HG02970 (cell line): ENCODE results near the gene TNFAIP1.
"Not testable (repeated sequence)": the region's sequence is repeated elsewhere in the genome, so short reads cannot be mapped to it uniquely, and the experiment has no call there.

Experiments used
- ATAC-seq: cut with Tn5 transposase; IDR thresholded peaks from one replicate; pipeline ENCODE4 v1.9.1; 2021; ENCODE audit warnings: mild to moderate bottlenecking, moderate library complexity, moderate number of reproducible peaks; ENCODE audit not compliant: unreplicated experiment, low FRiP score

The TNFAIP1 gene

DNA sequence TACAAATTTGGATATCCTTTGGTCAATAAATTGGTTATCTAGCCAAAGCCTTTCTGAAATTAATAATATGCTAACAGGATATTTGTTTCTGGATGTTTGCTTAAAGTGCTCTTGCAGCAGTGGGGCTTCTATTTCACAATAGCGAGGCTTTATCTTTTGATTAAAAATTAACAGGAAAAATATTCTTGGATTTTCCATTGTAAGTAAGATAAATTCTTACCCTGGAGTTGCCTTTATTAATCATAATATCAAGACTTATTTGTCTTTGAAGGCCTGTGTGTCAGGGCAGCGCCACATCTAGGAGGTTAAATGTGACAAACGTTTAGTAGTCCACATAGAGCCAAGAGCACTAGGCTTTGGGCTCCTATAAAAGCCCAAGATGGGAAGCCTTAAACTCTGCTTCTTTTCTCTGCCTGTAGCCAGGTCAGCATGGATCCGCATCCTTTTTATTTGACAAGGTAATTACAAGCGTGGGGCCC lies 11.3 kb upstream of the TNFAIP1 start:
- no peak for ATAC-seq

- no peak for ATAC-seq
Measured at GRCh38 chr17:28324781-28325180, 10.8 kb upstream of the TNFAIP1 start.

DNA sequence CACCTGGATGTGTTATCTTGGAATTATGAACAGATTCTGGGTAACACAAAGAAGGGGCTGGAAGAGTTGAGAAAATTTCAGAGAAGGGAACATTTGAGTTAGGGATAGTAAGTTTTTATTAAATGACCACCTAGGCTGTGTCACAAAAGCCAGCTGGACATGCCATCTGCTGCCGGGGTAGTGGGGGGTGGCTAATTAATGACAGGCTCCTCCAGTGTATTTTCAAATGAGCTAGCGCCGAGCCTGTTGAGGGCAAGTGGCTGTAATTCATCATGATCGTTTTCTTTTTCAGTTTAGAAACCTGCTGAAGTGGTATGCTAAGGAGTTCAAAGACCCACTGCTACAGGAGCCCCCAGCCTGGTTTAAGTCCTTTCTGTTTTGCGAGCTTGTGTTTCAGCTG lies 10.3 kb upstream of the TNFAIP1 start:
- no peak for ATAC-seq

DNA sequence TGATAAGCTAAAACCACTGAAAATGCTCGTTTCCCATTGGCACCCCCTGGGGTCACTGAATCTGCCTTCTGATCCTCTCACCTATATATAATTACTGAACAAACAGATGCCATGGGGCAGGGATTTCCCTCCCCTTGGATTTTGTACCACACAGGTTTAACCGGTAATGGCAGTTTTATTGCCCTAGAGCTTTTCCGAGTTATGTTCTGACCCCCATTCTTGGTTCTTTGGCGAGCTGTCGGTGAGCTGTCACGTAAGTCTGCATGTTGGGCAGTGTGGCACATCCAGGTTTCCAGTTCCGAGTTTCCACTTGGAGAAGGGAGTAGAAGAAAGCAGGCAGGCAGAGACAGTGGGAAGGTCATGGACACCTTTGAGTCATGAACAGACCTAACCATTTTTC lies 9.4 kb upstream of the TNFAIP1 start:
- ATAC-seq = no peak

DNA sequence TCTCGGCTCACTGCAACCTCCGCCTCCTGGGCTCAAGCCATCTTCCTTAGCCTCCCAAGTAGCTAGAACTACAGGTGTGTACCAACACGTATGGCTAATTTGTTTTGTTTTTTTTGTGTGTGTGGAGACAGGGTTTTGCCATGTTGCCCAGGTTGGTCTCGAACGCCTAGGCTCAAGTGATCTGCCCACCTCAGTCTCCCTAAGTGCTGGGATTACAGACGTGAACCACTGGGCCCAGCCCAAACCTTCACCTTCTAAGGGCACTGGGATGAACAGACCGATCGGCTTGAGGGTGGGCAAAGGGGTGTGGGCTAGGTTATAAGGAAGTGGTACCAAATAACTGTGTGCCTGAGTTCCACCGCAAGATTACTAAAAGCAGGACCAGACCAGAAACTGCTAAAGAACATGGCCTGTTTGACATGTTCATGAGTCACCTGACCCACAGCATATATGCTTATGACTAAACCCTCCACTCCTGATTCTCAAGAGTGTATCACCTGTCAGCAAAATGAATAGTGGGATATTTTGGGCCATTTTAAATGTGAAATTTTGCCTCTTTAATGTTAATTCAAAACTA lies 8.4 kb upstream of the TNFAIP1 start:
- no peak for ATAC-seq

- ATAC-seq = no peak
Measured at GRCh38 chr17:28327709-28328108, 7.9 kb upstream of the TNFAIP1 start.

GRCh38 chr17:28328325-28328724 lies 7.2 kb upstream of the TNFAIP1 start:
- ATAC-seq = no peak

GRCh38 chr17:28330671-28331070 lies 4.9 kb upstream of the TNFAIP1 start:
- ATAC-seq = no peak

DNA sequence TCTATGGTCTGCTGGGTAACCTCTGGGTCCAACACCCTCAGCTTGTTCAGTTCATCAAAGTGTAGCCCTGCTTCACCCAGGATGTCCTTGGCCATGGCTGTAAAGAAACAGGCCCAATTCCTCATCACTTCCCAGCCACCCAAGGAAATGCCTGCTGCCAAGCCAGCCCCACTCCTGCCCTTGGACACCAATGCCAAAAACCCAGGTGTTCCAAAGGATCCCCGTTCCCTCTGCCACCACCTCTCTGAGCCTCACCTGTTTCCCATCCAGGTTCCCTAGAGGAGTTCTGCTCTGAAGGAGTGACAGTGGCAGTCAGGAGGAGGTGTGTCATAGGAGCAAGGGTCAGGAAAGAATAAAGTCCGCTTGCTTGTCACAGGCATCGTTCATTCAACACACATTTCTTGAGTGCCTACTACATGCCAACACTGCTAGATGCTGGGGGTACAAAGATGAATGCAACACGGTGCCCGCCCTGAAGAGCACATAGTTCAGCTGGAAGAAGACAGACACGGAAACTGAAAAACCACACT lies 3.6 kb upstream of the TNFAIP1 start:
- ATAC-seq = no peak

DNA sequence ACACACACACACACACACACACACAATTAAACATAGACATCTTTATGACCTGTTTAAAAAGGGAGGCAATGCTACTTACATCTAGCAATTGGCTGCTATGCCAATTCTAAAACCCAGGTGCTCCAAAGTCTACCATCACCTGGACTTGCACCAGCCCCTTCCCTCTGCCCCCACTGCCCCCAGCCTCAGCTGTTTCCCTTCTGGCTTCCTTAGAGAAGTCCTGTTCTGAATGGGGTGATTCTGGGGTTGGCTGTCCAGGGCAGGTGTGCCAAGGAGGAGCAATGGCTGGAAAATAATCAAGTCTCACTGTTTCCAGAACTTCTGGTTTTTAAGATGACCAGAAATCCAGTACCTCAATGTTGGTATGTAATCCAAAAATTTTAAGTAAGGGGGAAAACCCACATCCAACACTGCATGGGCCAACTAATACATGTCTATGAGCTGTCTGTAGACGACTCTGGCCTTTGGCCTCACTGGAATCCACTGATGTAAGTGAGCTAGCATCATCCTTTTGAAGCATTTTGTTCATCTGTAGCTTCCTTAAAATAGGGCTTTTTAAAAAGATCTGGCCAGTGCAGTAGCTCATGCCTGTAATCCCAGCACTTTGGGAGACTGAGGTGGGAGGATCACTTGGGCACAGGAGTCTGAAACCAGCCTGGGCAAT lies 2.3 kb upstream of the TNFAIP1 start:
- ATAC-seq = no peak

DNA sequence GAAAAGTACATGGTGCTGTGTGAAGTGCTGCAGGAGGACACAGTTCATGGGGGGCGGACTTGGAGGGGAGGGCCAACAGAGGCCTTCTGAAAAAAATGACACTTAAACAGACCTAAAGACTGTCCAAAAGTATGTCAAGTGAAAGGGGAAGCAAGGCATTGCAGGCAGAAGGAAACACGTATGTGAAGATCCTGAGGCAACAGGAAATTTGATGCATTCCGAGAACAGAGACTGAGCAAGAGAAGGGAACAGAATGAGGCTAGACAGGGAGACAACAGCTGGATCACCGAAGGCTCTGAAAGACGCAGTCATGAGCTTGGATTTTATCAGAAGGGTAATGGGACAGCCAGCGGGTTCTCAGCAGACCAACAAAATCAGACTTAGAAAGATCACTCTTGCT lies 1.4 kb upstream of the TNFAIP1 start:
- ATAC-seq = no peak

DNA sequence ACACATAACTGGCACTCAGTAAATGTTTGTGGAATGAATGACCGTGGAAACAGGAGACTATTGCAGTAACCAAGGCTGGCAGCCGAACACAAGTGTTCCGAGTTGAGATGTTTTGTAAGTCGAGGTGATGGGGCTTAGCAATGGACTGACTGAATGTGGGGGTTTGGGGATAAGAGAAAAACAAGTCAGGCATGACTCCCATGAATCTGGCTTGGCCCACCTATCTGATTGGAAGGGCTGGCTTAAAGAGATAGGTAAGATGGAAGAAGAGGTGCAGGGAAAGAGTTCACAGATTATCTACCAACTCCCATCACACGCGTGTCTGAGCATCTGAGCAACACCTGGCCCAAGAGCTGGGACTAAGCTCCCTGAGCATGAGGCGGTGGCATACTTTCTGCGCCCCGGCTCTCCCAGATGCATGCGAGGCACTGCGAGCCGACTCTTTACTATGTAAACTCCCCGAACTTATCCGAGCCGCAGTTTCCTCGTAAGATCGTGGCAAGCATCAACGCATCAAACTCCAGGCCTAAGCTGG lies 828 bp upstream of the TNFAIP1 start:
- no peak for ATAC-seq

- no peak for ATAC-seq
Measured at GRCh38 chr17:28335959-28336871, 654 bp downstream of the TNFAIP1 start.

DNA sequence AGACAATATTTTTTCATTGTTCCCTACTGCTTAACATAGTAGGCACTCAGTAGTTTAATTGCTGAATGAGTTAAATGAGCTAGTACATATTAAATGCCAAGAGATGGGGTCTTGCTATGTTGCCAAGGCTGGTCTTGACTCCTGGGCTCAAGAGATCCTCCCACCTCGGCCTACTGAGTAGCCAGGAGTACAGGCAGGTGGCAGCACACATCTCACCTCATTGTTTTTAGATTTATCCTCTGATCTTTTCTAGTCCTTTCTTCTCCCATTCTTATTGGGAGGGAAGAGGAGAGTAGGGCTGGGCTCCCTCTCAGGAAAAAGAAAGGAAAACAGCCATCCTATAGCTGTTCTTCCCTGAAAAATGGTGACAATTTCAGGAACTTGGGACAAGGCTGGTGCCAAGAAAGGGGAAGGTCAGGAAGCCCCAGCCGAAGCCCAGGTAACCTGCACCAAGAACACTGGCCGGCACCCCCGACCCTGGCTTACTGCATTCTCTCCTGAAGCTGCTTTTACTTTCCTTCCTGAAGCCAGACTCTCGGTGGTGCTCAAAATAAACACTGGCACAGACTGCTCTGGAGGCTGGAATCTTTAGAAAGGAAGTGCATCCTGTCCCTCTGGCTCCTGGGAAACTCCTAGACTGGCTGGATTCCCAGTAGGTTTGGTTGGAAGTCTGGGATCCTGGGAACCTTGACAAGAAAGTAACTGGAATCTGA lies 2.7 kb downstream of the TNFAIP1 start:
- no peak for ATAC-seq

- ATAC-seq = not testable (repeated sequence)
Measured at GRCh38 chr17:28338769-28339212, 3.2 kb downstream of the TNFAIP1 start.

DNA sequence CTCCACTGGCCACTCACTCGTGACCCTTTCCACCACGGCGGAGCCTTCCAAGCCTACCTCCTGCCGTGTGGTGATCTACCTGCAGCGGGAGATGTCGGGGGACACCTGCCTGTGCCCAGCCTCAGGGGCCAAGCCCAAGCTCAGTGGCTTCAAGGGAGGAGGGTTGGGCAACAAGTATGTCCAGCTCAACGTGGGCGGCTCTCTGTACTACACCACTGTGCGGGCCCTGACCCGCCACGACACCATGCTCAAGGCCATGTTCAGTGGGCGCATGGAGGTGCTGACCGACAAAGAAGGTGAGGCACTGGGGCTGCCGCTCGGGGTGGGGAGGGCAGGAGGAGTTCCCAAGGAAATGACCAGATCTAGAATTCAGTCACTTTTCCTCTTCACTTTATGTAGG lies 3.9 kb downstream of the TNFAIP1 start:
- no peak for ATAC-seq

- no peak for ATAC-seq
Measured at GRCh38 chr17:28340374-28340773, 4.8 kb downstream of the TNFAIP1 start.

DNA sequence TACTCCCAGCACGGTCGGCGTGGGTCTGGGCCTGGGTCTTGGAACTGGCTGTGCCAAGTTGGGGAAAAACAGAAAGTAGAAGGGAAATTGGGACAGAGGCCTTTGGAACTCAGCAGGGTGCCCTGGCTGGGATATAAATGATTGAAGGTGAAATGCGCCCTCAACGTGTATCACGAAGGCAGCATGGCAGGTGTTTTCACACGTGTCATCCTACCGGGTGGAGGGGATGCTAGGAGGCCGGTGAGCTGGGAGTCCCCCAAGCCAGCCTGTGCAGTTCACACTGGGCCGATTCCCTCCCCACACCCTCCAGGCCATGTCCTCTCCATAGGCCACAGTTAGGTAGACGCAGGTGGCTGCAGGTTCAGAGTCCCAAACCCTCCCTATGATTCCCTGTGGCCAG lies 6.0 kb downstream of the TNFAIP1 start:
- no peak for ATAC-seq

- ATAC-seq = no peak
Measured at GRCh38 chr17:28342313-28342712, 6.8 kb downstream of the TNFAIP1 start.

DNA sequence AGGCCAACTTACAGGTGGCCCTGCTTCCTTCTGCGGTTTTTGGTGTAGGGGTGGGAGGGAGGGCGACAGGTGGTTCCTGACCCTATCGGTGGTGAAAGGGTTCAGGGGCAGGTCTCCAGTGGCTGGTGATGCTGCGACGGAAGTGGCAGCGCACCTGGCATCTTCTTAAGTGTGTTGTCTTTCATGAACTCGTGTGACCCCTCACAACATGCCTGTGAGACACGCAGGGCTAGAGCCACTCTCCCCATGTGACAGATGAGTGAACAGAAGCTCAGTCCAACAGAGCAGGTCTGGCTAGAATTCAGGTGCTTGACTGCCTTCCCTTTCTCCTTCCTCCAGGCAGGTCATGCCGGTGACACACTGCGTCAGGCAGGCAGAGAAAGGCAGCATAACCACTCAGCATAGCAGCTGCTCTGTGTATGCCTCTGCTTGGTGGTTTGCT lies 8.0 kb downstream of the TNFAIP1 start:
- ATAC-seq = no peak
